DND-41 (cell line): ENCODE results near the gene EHBP1.

Experiments used
- ATAC-seq: fragments of 200-7000 bp; cut with Tn5 transposase; 3 replicates; pipeline ENCODE4 v1.9.1; 2021; ENCODE audit warnings: low read depth; ENCODE audit not compliant: insufficient read depth
- DNase-seq: peaks from one replicate; pipeline ENCODE4 v3.0.0-alpha.2; 2020
- H2AFZ ChIP-seq: 2 replicates; pipeline ENCODE4 v1.6.0; 2012; ENCODE audit warnings: low read depth, low read length
- H3K27ac ChIP-seq: 2 replicates; pipeline ENCODE4 v1.5.1; 2012; ENCODE audit warnings: low read length, inconsistent platforms
- H3K27me3 ChIP-seq: fragments of 200-600 bp; sonication (generic); 2 replicates; pipeline ENCODE4 v1.6.0; 2012; ENCODE audit warnings: low read length, mild to moderate bottlenecking, inconsistent platforms; ENCODE audit not compliant: insufficient read depth, poor library complexity
- H3K36me3 ChIP-seq: 2 replicates; pipeline ENCODE4 v1.5.1; 2012; ENCODE audit warnings: low read length, inconsistent platforms; ENCODE audit not compliant: insufficient read depth
- H3K4me1 ChIP-seq: 2 replicates; pipeline ENCODE4 v1.5.1; 2012; ENCODE audit warnings: mild to moderate bottlenecking, low read length; ENCODE audit not compliant: insufficient read depth
- H3K4me2 ChIP-seq: 2 replicates; pipeline ENCODE4 v1.6.0; 2012; ENCODE audit warnings: mild to moderate bottlenecking, moderate library complexity, low read length, inconsistent platforms; ENCODE audit not compliant: insufficient read depth
- H3K4me3 ChIP-seq, 2 experiments: fragments of 200-600 bp in 1 of 2; shearing (Covaris generic) in 1 of 2; 2 replicates each; pipeline ENCODE4 v1.5.1; 2012 to 2016; ENCODE audit warnings: inconsistent platforms in 2 of 2, low read length in 2 of 2, mild to moderate bottlenecking in 2 of 2, low read depth in 1 of 2, moderate library complexity in 1 of 2
- H3K79me2 ChIP-seq: 2 replicates; pipeline ENCODE4 v1.6.0; 2012; ENCODE audit warnings: low read length, inconsistent platforms; ENCODE audit not compliant: insufficient read depth
- H3K9ac ChIP-seq: 2 replicates; pipeline ENCODE4 v1.6.0; 2012; ENCODE audit warnings: low read depth, mild to moderate bottlenecking, inconsistent platforms, low read length, moderate library complexity
- H3K9me3 ChIP-seq: 2 replicates; pipeline ENCODE4 v1.5.1; 2012; ENCODE audit warnings: low read length, moderate library complexity, mild to moderate bottlenecking, inconsistent platforms; ENCODE audit not compliant: insufficient read depth, severe bottlenecking
- H4K20me1 ChIP-seq: 2 replicates; pipeline ENCODE4 v1.6.0; 2012; ENCODE audit warnings: low read length; ENCODE audit not compliant: insufficient read depth
- EZH2 ChIP-seq: IDR thresholded peaks from 3 replicates; pipeline ENCODE4 v1.6.1; 2012; ENCODE audit warnings: borderline replicate concordance, low read depth, mild to moderate bottlenecking, moderate library complexity, low read length, inconsistent platforms; ENCODE audit not compliant: severe bottlenecking
- TF ChIP-seq, protein P1 (sequence below): IDR thresholded peaks from 2 replicates; pipeline ENCODE4 v1.5.1; 2012; ENCODE audit warnings: borderline replicate concordance, low read length, moderate library complexity, mild to moderate bottlenecking; ENCODE audit not compliant: poor library complexity, severe bottlenecking; ENCODE audit errors: extremely low read depth

The EHBP1 gene

DNA sequence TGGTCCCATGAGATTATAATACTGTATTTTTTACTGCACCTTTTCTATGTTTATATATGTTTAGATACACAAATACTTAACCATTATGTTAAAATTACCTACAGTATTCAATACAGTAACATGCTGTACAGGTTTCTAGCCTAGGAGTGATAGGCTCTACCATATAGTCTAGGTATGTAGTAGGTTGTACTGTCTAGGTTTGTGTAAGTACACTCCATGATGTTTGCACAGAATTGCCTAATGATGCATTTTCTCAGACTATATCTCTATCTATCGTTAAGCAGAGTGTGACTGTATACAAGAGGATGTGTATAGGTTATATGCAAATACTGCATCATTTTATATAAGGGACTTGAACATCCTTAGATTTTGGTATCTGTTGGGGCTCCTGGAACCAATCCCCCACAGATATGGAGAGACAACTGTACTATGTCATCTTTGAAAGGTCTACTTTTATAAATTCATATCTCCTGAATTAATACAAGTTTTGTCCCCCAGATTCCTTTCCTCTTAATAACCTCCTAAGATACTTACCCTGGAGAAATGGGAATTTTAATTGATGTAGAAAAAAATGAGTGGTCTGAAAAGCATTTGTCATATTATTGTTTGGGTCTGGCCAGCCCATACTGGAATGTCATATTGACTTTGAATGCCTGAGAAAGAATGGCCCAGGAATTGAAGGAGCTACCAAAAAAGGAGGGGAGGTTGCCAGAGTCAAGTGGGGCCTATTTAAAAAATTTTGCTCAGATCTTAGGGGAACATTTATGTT is 36.6 kb downstream of the EHBP1 start:
- H3K9ac ChIP-seq, result no peak overlapping the region
- no peak for ATAC-seq
- no peak overlapping the region for H2AFZ ChIP-seq
- peaks cover 26% of the 10 kb centered on the region for H3K4me1 ChIP-seq
- H3K9me3 ChIP-seq, result no peaks in the 10 kb centered on the region
- H3K27me3 ChIP-seq, result no peaks in the 10 kb centered on the region
- TF ChIP-seq, protein P1, sequence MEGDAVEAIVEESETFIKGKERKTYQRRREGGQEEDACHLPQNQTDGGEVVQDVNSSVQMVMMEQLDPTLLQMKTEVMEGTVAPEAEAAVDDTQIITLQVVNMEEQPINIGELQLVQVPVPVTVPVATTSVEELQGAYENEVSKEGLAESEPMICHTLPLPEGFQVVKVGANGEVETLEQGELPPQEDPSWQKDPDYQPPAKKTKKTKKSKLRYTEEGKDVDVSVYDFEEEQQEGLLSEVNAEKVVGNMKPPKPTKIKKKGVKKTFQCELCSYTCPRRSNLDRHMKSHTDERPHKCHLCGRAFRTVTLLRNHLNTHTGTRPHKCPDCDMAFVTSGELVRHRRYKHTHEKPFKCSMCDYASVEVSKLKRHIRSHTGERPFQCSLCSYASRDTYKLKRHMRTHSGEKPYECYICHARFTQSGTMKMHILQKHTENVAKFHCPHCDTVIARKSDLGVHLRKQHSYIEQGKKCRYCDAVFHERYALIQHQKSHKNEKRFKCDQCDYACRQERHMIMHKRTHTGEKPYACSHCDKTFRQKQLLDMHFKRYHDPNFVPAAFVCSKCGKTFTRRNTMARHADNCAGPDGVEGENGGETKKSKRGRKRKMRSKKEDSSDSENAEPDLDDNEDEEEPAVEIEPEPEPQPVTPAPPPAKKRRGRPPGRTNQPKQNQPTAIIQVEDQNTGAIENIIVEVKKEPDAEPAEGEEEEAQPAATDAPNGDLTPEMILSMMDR, result no peak
- TF ChIP-seq EZH2, result no peak
- H3K36me3 ChIP-seq, result no peaks in the 10 kb centered on the region
- no peak overlapping the region for H3K4me3 ChIP-seq
- no peak overlapping the region for H3K4me2 ChIP-seq
- H3K27ac ChIP-seq, result no peak overlapping the region
- no peaks in the 10 kb centered on the region for H4K20me1 ChIP-seq
- peaks cover 62% of the 10 kb centered on the region for H3K79me2 ChIP-seq
- no peak for DNase-seq

DNA sequence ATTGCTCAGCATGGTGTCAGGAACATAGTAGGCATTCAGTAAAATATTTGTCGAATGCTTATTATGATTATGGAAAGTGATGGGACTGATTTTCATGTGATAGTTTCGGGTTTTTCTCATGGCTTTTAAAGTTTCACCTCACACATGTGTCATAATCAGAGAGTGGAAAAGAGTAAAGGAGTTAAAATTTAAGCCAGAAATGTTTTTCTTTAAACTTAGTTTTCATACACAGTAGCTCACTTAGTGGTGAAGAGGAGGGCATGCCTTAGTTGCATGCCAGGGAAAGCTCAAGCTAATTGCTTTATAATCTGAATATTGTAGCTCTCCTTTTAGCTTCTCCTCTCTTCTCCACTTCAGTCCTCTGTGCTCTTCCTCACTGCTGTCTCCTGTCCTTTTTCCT is 38.0 kb downstream of the EHBP1 start:
- H3K79me2 ChIP-seq, result peaks cover 51% of the 10 kb centered on the region
- H3K4me2 ChIP-seq, result no peak overlapping the region
- no peak overlapping the region for H3K27ac ChIP-seq
- H2AFZ ChIP-seq, result no peak overlapping the region
- no peak overlapping the region for H3K4me3 ChIP-seq
- no peaks in the 10 kb centered on the region for H3K27me3 ChIP-seq
- H3K4me1 ChIP-seq, result peaks cover 12% of the 10 kb centered on the region
- TF ChIP-seq, protein P1, result no peak
- no peak for TF ChIP-seq EZH2
- DNase-seq (no peak), ATAC-seq (no peak)
- no peaks in the 10 kb centered on the region for H3K36me3 ChIP-seq
- no peaks in the 10 kb centered on the region for H3K9me3 ChIP-seq
- H3K9ac ChIP-seq, result no peak overlapping the region
- H4K20me1 ChIP-seq, result no peaks in the 10 kb centered on the region

DNA sequence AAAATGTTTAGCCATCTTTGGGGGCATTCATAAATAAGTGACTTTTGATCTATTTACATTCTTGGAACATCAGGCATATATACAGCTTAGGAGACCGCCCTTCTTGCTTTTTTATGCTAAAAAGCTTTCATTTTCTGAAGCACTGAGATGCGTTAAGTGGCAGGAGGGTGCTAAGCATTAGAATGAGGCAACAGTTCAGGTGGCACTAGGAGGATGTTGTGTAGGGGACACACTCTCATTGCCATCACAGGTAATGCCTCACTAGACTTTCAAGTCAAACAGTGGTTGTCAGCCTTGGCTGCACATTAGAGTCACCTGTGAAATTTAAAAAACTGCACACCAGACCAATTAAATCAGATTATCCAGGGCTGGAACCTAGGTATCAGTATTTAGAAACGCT is 39.1 kb downstream of the EHBP1 start:
- no peaks in the 10 kb centered on the region for H3K9me3 ChIP-seq
- H4K20me1 ChIP-seq, result no peaks in the 10 kb centered on the region
- H3K4me3 ChIP-seq, result no peak overlapping the region
- ATAC-seq (no peak), DNase-seq (no peak)
- peaks cover 42% of the 10 kb centered on the region for H3K79me2 ChIP-seq
- H3K4me1 ChIP-seq, result peaks cover 5% of the 10 kb centered on the region
- no peak overlapping the region for H2AFZ ChIP-seq
- no peaks in the 10 kb centered on the region for H3K36me3 ChIP-seq
- H3K9ac ChIP-seq, result no peak overlapping the region
- no peaks in the 10 kb centered on the region for H3K27me3 ChIP-seq
- H3K4me2 ChIP-seq, result no peak overlapping the region
- H3K27ac ChIP-seq, result no peak overlapping the region
- TF ChIP-seq, protein P1, result no peak
- TF ChIP-seq EZH2, result no peak
